ENCODE data around the gene SLC10A4.

GRCh38 chr4:48470137-48470536 lies 13.0 kb upstream of the SLC10A4 start:
- TF ChIP-seq CTCF (IDR thresholded peaks at IDR 0.05; ENCODE audit: insufficient read depth, low read length, poor library complexity, severe bottlenecking) (no peak), EZH2phosphoT487 (conservative IDR thresholded peaks at IDR 0.05; ENCODE audit: low read length) (no peak)

Data from SU-DHL-6 (cell line).